ENCODE results near the gene AHCYL2. TPM values are rescaled to one million over a fixed set of nuclear protein-coding genes. Genes with fewer than 3 reads are reported as not detected.

Gene AHCYL2
- polyA plus RNA-seq, 3 donors, result 10.7 to 14.6 (median 12.1) TPM

DNA sequence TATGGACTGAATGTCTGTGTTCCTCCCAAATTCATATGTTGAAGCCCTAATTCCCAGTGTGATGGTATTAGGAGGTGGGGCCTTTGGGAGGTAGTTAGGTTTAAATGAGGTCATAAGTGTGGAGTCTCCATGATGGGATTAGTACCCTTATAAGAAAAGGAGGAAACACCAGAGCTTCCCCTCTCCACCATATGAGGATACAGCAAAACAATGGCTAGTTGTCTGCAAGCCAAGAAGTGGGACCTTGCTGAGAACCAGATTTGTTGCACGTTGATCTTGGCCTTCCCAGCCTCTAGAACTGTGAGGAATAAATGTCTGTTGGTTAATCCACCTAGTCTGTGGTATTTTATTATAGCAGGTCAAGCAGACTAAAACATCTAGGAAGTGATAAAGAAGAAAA lies 102.2 kb downstream of the AHCYL2 start:
- H3K4me3 ChIP-seq (replicated peaks in 1 of 3; ENCODE audit: low read depth in 2 of 3, low read length in 3 of 3), result no peak overlapping the region
- no peak for DNase-seq
- no peak for TF ChIP-seq CTCF (IDR thresholded peaks at IDR 0.05)
- H3K27ac Mint-ChIP-seq, result no peak overlapping the region
- no peak overlapping the region for H3K4me3 Mint-ChIP-seq
- no peaks in the 10 kb centered on the region for H3K4me1 Mint-ChIP-seq
- no peaks in the 10 kb centered on the region for H3K27me3 Mint-ChIP-seq (ENCODE audit: low read depth in 3 of 3)
- peaks cover 16 to 32% of the 10 kb centered on the region in 2 donors for H3K36me3 Mint-ChIP-seq
- no peak overlapping the region for H2AFZ ChIP-seq (ENCODE audit: insufficient read depth, low read depth, low read length, poor library complexity, severe bottlenecking)
- no peaks in the 10 kb centered on the region for H4K20me1 ChIP-seq (ENCODE audit: insufficient read depth, low read length)
- peaks cover 0 to 8% of the 10 kb centered on the region in 2 donors for H3K36me3 ChIP-seq (replicated peaks in 1 of 2; ENCODE audit: control insufficient read depth in 1 of 2, insufficient read depth in 2 of 2, low read length in 2 of 2)
- intact Hi-C loops (cut with micrococcal nuclease), result no loop called here
- H3K4me1 ChIP-seq (ENCODE audit: control insufficient read depth in 1 of 2, insufficient read depth in 2 of 2, low read length in 2 of 2), result no peaks in the 10 kb centered on the region
- no peak overlapping the region for H3K9ac ChIP-seq (ENCODE audit: insufficient read depth, low read length, poor library complexity, severe bottlenecking)
- peaks cover 11 to 16% of the 10 kb centered on the region in 2 donors for H3K9me3 ChIP-seq (replicated peaks in 1 of 2; ENCODE audit: control insufficient read depth in 1 of 2, insufficient read depth in 1 of 2, low read length in 2 of 2)
- no peaks in the 10 kb centered on the region for H3K79me2 ChIP-seq (ENCODE audit: insufficient read depth, low read length)
- peaks cover 14 to 25% (median 18%) of the 10 kb centered on the region in 7 donors for H3K9me3 Mint-ChIP-seq
- H3K27ac ChIP-seq (ENCODE audit: low read depth in 1 of 2, low read length in 2 of 2), result no peak overlapping the region
- H3K27me3 ChIP-seq (ENCODE audit: control insufficient read depth in 2 of 2, insufficient read depth in 2 of 2, low read length in 2 of 2), result no peaks in the 10 kb centered on the region
- 100% methylated on average over 1 of the region's 1 CpG for WGBS (ENCODE audit: insufficient coverage)
- no peak overlapping the region for H3K4me2 ChIP-seq (replicated peaks; ENCODE audit: extremely low read depth, low read length, poor library complexity, severe bottlenecking)

- Histone ChIP-seq H3K79me2 (ENCODE audit: insufficient read depth, low read length) (no peaks in the 10 kb centered on the region), H3K27ac (ENCODE audit: low read depth in 1 of 2, low read length in 2 of 2) (no peak overlapping the region), H2AFZ (ENCODE audit: insufficient read depth, low read depth, low read length, poor library complexity, severe bottlenecking) (no peak overlapping the region), H3K4me2 (replicated peaks; ENCODE audit: extremely low read depth, low read length, poor library complexity, severe bottlenecking) (no peak overlapping the region), H3K9ac (ENCODE audit: insufficient read depth, low read length, poor library complexity, severe bottlenecking) (no peak overlapping the region), H3K9me3 (replicated peaks in 1 of 2; ENCODE audit: control insufficient read depth in 1 of 2, insufficient read depth in 1 of 2, low read length in 2 of 2) (no peaks in the 10 kb centered on the region), H3K4me3 (replicated peaks in 1 of 3; ENCODE audit: low read depth in 2 of 3, low read length in 3 of 3) (no peak overlapping the region), H3K27me3 (ENCODE audit: control insufficient read depth in 2 of 2, insufficient read depth in 2 of 2, low read length in 2 of 2) (no peaks in the 10 kb centered on the region), H4K20me1 (ENCODE audit: insufficient read depth, low read length) (no peaks in the 10 kb centered on the region), H3K4me1 (ENCODE audit: control insufficient read depth in 1 of 2, insufficient read depth in 2 of 2, low read length in 2 of 2) (no peaks in the 10 kb centered on the region), H3K36me3 (replicated peaks in 1 of 2; ENCODE audit: control insufficient read depth in 1 of 2, insufficient read depth in 2 of 2, low read length in 2 of 2) (peaks cover 0 to 14% of the 10 kb centered on the region in 2 donors)
- Mint-ChIP-seq H3K27ac (peak overlapping the region in 1 of 7 donors; percentile 46), H3K27me3 (ENCODE audit: low read depth in 3 of 3) (no peaks in the 10 kb centered on the region), H3K9me3 (peaks cover 0 to 2% (median 0%) of the 10 kb centered on the region in 7 donors), H3K4me3 (no peak overlapping the region), H3K4me1 (no peaks in the 10 kb centered on the region), H3K36me3 (peaks cover 7 to 12% of the 10 kb centered on the region in 2 donors)
- intact Hi-C loops (cut with micrococcal nuclease), result no loop called here
- no peak for TF ChIP-seq CTCF (IDR thresholded peaks at IDR 0.05)
- no peak for DNase-seq
- WGBS (ENCODE audit: insufficient coverage), result 93% methylated on average over 3 of the region's 3 CpGs
These were observed 107.6 kb downstream of the AHCYL2 start for GRCh38 chr7:129332254-129333035.
